Naive thymus-derived CD4-positive, alpha-beta T cell (primary cell): ENCODE measurements around the gene AQP4. TPM values are rescaled to one million over a fixed set of nuclear protein-coding genes. Genes with fewer than 3 reads are reported as not detected.

ENCODE experiments used
- ATAC-seq: fragments of 150-1000 bp; cut with Tn5 transposase; 2 replicates; pipeline ENCODE4 v1.10.0; 2021; ENCODE audit warnings: mild to moderate bottlenecking, moderate library complexity
- CTCF ChIA-PET: fragments of 350-600 bp; sonication (Branson Sonifier 250); formaldehyde crosslinking; loops from one replicate; lab custom pipeline; 2021; ENCODE audit warnings: antibody characterized with exemption; lab: Charles Lee
- POLR2A ChIA-PET: fragments of 350-600 bp; sonication (Branson Sonifier 250); formaldehyde crosslinking; loops from one replicate; lab custom pipeline; 2021; ENCODE audit warnings: antibody characterized with exemption, inconsistent platforms; lab: Charles Lee
- DNase-seq, 9 donors: peaks; one replicate each; pipeline versions ENCODE4 v3.0.0 to v3.0.0-alpha.2; 2020 to 2022; ENCODE audit warnings: mixed read lengths in 1 of 9
- H3K27ac ChIP-seq: one replicate; pipeline ENCODE4 v1.7.0; 2013; ENCODE audit warnings: mild to moderate bottlenecking, low read depth, low read length, moderate library complexity
- H3K27me3 ChIP-seq, 2 donors: one replicate each; pipeline ENCODE4 v1.7.0; 2013; ENCODE audit warnings: low read length in 2 of 2, mild to moderate bottlenecking in 2 of 2, moderate library complexity in 2 of 2; ENCODE audit not compliant: control insufficient read depth in 2 of 2, insufficient read depth in 2 of 2
- H3K36me3 ChIP-seq, 3 experiments: 1 replicate in 2 of 3; 2 replicates in 1 of 3; pipeline ENCODE4 v1.7.0; 2013; ENCODE audit warnings: low read length in 3 of 3, mild to moderate bottlenecking in 3 of 3, moderate library complexity in 1 of 3; ENCODE audit not compliant: insufficient read depth in 3 of 3, control insufficient read depth in 2 of 3
- H3K4me1 ChIP-seq, 2 donors: one replicate each; pipeline ENCODE4 v1.7.0; 2013; ENCODE audit warnings: low read length in 2 of 2, mild to moderate bottlenecking in 2 of 2, moderate library complexity in 1 of 2; ENCODE audit not compliant: control insufficient read depth in 2 of 2, insufficient read depth in 2 of 2
- H3K4me3 ChIP-seq: 2 replicates; pipeline ENCODE4 v1.7.0; 2013; ENCODE audit warnings: mild to moderate bottlenecking, low read length
- H3K9me3 ChIP-seq, 3 experiments: 1 replicate in 2 of 3; 2 replicates in 1 of 3; pipeline ENCODE4 v1.7.0; 2013; ENCODE audit warnings: low read length in 3 of 3; ENCODE audit not compliant: control insufficient read depth in 2 of 3
- H3K27ac Mint-ChIP-seq, 9 donors: one replicate each; pipeline ENCODE4 v1.8.0; 2020 to 2022; ENCODE audit warnings: mixed read lengths in 9 of 9, mild to moderate bottlenecking in 8 of 9, moderate library complexity in 5 of 9, inconsistent platforms in 2 of 9
- H3K27me3 Mint-ChIP-seq, 5 donors: one replicate each; pipeline ENCODE4 v1.8.0; 2021 to 2022; ENCODE audit warnings: mixed read lengths in 5 of 5, mild to moderate bottlenecking in 1 of 5
- H3K36me3 Mint-ChIP-seq, 5 donors: one replicate each; pipeline ENCODE4 v1.8.0; 2020 to 2022; ENCODE audit warnings: mixed read lengths in 5 of 5, mild to moderate bottlenecking in 3 of 5, inconsistent platforms in 1 of 5
- H3K4me1 Mint-ChIP-seq, 7 donors: one replicate each; pipeline ENCODE4 v1.8.0; 2020 to 2022; ENCODE audit warnings: mixed read lengths in 7 of 7, mild to moderate bottlenecking in 3 of 7, inconsistent platforms in 1 of 7
- H3K4me3 Mint-ChIP-seq, 10 donors: one replicate each; pipeline ENCODE4 v1.8.0; 2020 to 2022; ENCODE audit warnings: mild to moderate bottlenecking in 10 of 10, mixed read lengths in 10 of 10, moderate library complexity in 6 of 10, inconsistent platforms in 2 of 10
- H3K9me3 Mint-ChIP-seq, 11 donors: one replicate each; pipeline ENCODE4 v1.8.0; 2020 to 2022; ENCODE audit warnings: mixed read lengths in 11 of 11, mild to moderate bottlenecking in 4 of 11, inconsistent platforms in 1 of 11, moderate library complexity in 1 of 11
- intact Hi-C, 2 donors: fragments of 100-400 bp; cut with micrococcal nuclease; formaldehyde crosslinking; loops; one replicate each; pipeline ENCODE4 v1.15.1; 2023
- polyA plus RNA-seq, 2 donors: library from polyadenylated mRNA; unstranded; fragments of 300-500 nt; fragmentation: Illumina TruSeq; gene quantifications; one replicate each; pipeline ENCODE4 v1.2.3, GENCODE V29; 2021
- total RNA-seq, 6 experiments: library from RNA in 5 of 6; stranded (reverse) in 5 of 6; gene quantifications; 1 replicate in 5 of 6; 2 replicates in 1 of 6; pipeline ENCODE4 v1.2.3 and lab custom pipeline; 2021 to 2026

AQP4 gene
- total and polyA plus RNA-seq, 7 experiments from 2014 or later: not detected

- peaks cover 0 to 15% (median 7%) of the 10 kb centered on the region in 11 donors for H3K9me3 Mint-ChIP-seq
- no peaks in the 10 kb centered on the region for H3K9me3 ChIP-seq
- no peaks in the 10 kb centered on the region for H3K36me3 ChIP-seq
- H3K27me3 ChIP-seq: no peaks in the 10 kb centered on the region
- intact Hi-C loops: no loop called here
- no peak for ATAC-seq
- H3K4me3 ChIP-seq: no peak overlapping the region
- POLR2A ChIA-PET: no interaction called here
- H3K4me3 Mint-ChIP-seq: no peak overlapping the region
- H3K36me3 Mint-ChIP-seq: no peaks in the 10 kb centered on the region
- H3K4me1 Mint-ChIP-seq: no peaks in the 10 kb centered on the region
- no peaks in the 10 kb centered on the region for H3K27me3 Mint-ChIP-seq
- no peaks in the 10 kb centered on the region for H3K4me1 ChIP-seq
- no peak for DNase-seq
- H3K27ac Mint-ChIP-seq: no peak overlapping the region
- CTCF ChIA-PET: interaction anchor here (0.6 kb wide), 1 partner anchor 67 kb away, joined by 8 read pairs; no protein-coding TSS in a partner anchor
- H3K27ac ChIP-seq: no peak overlapping the region
Measured at GRCh38 chr18:26803643-26804042, 61.9 kb downstream of the AQP4 start.

DNA sequence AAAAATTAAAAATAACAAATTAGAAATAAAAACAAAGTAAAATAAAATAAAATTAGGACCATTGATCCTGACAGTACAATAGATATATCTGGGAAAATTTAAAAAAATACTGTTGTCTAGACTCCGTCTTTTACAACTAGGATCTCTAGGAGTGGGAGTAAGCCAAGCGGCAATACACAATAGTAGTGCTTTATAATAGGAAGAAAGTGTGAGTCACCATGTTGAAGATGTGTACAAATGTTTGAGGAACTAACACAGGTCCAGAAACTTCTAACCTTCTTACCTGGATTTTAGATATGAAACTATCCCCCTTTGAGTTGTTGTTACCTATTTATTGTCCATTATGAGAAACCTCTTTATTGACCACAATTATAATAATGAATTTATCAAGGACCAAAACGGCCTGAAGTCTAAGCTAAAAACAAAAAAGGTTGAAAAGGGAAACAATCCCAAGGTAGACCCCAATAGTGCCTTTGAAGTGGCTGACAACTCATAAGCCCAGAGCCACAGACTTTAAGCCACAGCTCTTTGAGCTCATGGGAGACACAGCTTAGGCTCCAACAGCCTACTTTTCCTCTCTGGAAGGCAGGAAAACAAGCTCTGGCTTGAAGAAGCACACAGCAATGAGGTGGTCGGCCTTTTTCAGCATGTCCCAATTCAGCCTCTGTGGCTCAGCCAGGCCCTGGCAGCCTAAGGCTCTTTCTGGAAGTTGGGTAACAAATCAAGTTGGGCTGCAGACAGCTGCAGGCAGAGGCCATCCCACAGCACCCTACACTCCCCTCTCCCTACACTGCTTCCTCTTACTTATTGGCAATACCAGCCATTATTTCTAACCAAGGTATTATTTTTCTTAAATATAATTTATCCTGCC, 62.9 kb downstream of the AQP4 start:
- no peak overlapping the region for H3K4me3 Mint-ChIP-seq
- no peaks in the 10 kb centered on the region for H3K27me3 ChIP-seq
- CTCF ChIA-PET: no interaction called here
- H3K36me3 ChIP-seq: no peaks in the 10 kb centered on the region
- H3K27ac Mint-ChIP-seq: no peak overlapping the region
- no peak overlapping the region for H3K27ac ChIP-seq
- intact Hi-C loops: no loop called here
- H3K27me3 Mint-ChIP-seq: no peaks in the 10 kb centered on the region
- no peaks in the 10 kb centered on the region for H3K4me1 ChIP-seq
- no peaks in the 10 kb centered on the region for H3K9me3 ChIP-seq
- H3K9me3 Mint-ChIP-seq: peaks cover 0 to 26% (median 7%) of the 10 kb centered on the region in 11 donors
- DNase-seq: no peak
- no peaks in the 10 kb centered on the region for H3K4me1 Mint-ChIP-seq
- POLR2A ChIA-PET: no interaction called here
- no peaks in the 10 kb centered on the region for H3K36me3 Mint-ChIP-seq
- no peak for ATAC-seq
- no peak overlapping the region for H3K4me3 ChIP-seq
